BLaER1 treated with 17β-estradiol and CSF1 and Interleukin-3, amounts not matched to agents 10 nM and 100 nM (cell line): ENCODE results near the gene CEP295NL.
"Not testable (repeated sequence)": the region's sequence is repeated elsewhere in the genome, so short reads cannot be mapped to it uniquely, and the experiment has no call there.

ENCODE experiments used
- H3K27ac ChIP-seq, 11 experiments: shearing (Covaris generic); formaldehyde crosslinking; 2 replicates each; pipeline ENCODE4 v1.8.1; 2022
- H3K27me3 ChIP-seq, 11 experiments: shearing (Covaris generic); formaldehyde crosslinking; 2 replicates each; pipeline ENCODE4 v1.8.1; 2022
- H3K36me3 ChIP-seq, 11 experiments: shearing (Covaris generic); formaldehyde crosslinking; 2 replicates each; pipeline ENCODE4 v1.8.1; 2022
- H3K4me1 ChIP-seq, 10 experiments: shearing (Covaris generic); formaldehyde crosslinking; 2 replicates each; pipeline ENCODE4 v1.8.1; 2022
- H3K4me2 ChIP-seq, 11 experiments: shearing (Covaris generic); formaldehyde crosslinking; 2 replicates each; pipeline ENCODE4 v1.8.1; 2022
- H3K4me3 ChIP-seq, 10 experiments: shearing (Covaris generic); formaldehyde crosslinking; 2 replicates each; pipeline ENCODE4 v1.8.1; 2022
- H3K9ac ChIP-seq, 11 experiments: shearing (Covaris generic); formaldehyde crosslinking; 2 replicates each; pipeline ENCODE4 v1.8.1; 2022
- H3K9me3 ChIP-seq, 11 experiments: shearing (Covaris generic); formaldehyde crosslinking; replicated peaks in 1 of 11; 2 replicates each; pipeline ENCODE4 v1.8.1; 2022
- H4K20me1 ChIP-seq, 11 experiments: shearing (Covaris generic); formaldehyde crosslinking; 2 replicates each; pipeline ENCODE4 v1.8.1; 2022
- Cebpa-rat ChIP-seq, 11 experiments: shearing (Covaris generic); IDR thresholded peaks; 2 replicates each; pipeline ENCODE4 v1.8.1; 2022

Gene CEP295NL

DNA sequence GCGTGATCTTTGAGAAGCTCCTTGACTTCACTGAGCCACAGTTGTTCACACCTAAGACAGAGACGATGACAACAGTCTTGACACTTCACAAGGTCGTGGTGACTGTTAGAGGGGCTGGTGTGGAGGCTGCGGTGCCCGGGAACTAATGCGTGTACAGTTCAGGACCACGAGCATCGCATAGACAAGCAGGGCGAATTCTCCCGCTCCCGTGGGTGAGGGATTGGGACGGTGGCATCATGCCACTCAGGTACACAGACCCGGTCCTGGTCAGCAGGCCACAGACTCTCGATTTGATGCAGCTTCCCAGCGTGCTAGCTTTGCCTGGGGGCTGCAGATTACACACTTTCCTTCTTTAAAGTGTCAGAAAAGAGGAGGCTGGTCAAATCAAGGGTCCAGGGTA lies 24.7 kb downstream of the CEP295NL start:
- peaks cover 8 to 62% (median 17%) of the 10 kb centered on the region in 11 experiments; a peak in 20 of 22 replicates for H3K36me3 ChIP-seq
- H3K9me3 ChIP-seq, result 0 out of 22 replicates have a peak, but pooled peaks cover 0 to 9% (median 0%) of the 10 kb centered on the region in 11 experiments
- H3K4me1 ChIP-seq, result peaks cover 95 to 100% (median 99%) of the 10 kb centered on the region in 10 experiments
- H3K4me2 ChIP-seq, result peak overlapping the region; percentile 87 to 98 (median 94)
- H3K27me3 ChIP-seq, result no peaks in the 10 kb centered on the region
- no peak for TF ChIP-seq Cebpa-rat (IDR thresholded peaks at IDR 0.05)
- peak overlapping the region in 4 of 11 experiments; percentile 30 to 67 (median 52); a peak in 4 of 22 replicates for H3K9ac ChIP-seq
- H4K20me1 ChIP-seq, result peaks cover 3 to 75% (median 30%) of the 10 kb centered on the region in 11 experiments; a peak in 18 of 22 replicates
- no peak overlapping the region for H3K4me3 ChIP-seq
- peak overlapping the region in 3 of 11 experiments; percentile 75 to 79 (median 78); a peak in 6 of 22 replicates for H3K27ac ChIP-seq

DNA sequence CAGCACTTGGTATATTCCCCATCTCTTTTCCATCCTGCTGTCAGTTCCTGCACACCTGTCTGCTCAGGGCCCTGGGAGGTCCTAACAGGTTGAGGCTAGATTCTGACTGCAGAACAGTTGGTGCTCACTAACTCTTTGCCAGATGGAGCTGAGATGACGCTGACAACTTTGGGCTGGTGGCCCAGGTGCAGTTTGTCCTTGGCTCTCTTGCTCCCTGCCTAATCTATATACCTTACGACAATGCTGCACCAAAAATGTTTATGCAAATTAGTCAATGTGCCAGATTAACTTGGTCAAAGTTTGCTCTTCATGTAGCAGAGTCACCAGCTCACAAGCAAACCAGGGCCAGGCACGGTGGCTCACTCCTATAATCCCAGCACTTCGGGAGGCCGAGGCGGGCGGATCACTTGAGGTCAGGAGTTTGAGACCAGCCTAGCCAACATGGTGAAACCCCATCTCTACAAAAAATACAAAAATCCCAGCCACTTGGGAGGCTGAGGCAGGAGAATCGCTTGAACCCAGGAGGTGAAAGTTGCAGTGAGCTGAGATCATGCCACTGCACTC lies 26.0 kb downstream of the CEP295NL start:
- H3K4me3 ChIP-seq, H3K9ac ChIP-seq, H3K27me3 ChIP-seq, H3K9me3 ChIP-seq, H3K27ac ChIP-seq: not testable (repeated sequence)
- peaks cover 3 to 85% (median 30%) of the 10 kb centered on the region in 11 experiments; a peak in 18 of 22 replicates for H4K20me1 ChIP-seq
- H3K4me1 ChIP-seq, result peaks cover 84 to 95% (median 92%) of the 10 kb centered on the region in 10 experiments
- H3K36me3 ChIP-seq, result peaks cover 20 to 72% (median 30%) of the 10 kb centered on the region in 11 experiments
- peak overlapping the region; percentile 62 to 97 (median 82); a peak in 20 of 22 replicates for H3K4me2 ChIP-seq

DNA sequence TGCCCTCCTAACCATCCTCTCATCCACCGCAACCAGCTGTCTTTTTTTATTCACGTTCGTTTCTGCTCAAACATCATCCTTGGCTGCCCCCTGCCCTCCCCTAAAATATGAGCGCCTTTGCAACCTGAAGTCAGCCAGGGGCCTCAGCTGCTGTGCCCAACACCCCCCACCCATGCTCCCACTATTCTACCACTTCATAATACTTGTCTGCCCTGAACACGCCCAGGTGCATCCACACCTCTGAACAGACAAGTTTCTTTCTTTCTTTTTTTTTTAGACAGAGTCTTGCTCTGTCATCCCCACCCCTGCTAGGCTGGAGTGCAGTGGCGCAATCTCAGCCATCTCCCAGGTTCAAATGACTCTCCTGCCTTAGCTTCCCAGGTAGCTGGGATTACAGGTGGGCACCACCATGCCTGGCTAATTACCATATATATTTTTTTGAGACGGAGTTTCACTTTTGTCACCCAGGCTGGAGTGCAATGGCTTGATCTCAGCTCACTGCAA lies 26.9 kb downstream of the CEP295NL start:
- Histone ChIP-seq H3K4me1 (peaks cover 75 to 86% (median 83%) of the 10 kb centered on the region in 10 experiments), H3K9ac (peak overlapping the region in 10 of 11 experiments; percentile 4 to 58 (median 36); a peak in 12 of 22 replicates), H3K27ac (peak overlapping the region in 9 of 11 experiments; percentile 3 to 62 (median 57); a peak in 13 of 22 replicates)

DNA sequence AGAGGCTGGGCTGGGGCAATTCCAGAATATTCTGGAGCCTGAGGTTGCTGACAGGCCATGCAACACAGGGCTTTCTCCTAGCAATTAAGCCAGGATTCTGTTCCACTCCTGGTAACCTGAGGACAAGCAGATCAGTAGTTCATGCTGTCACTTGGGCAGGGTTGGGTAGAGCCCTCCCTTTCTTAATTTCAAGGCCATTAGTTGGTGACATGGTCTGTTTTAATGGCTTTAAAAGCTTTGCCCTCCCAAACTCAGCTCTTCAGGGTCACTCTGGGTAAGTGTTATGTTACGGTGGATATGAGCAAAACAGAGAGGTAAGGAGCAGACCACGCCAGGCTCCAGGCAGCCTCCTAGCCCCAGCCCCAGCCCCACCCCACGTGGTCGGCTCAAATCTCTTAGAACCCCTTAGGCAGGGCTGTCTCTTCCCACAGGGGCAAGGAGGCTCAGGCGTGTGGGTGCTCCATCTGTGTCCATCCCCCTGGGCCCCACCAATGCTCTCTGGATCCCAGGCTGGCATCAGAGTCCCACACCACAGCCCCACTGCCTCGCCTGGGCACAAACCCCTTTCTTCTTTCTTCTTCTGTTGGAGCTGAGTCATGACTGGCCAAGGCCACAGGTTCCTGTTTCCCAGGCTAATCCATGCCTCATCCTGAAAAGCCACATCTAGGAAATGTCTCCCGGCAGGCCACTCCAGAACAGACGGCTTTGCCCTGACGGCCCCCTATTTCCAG lies 27.5 kb downstream of the CEP295NL start:
- Histone ChIP-seq H3K4me3 (0 out of 20 replicates have a peak overlapping the region, but pooled peaks of 1 of the 10 experiments have one; percentile 14), H3K9me3 (0 out of 22 replicates have a peak, but pooled peaks cover 0 to 9% (median 0%) of the 10 kb centered on the region in 11 experiments), H3K36me3 (peaks cover 35 to 77% (median 43%) of the 10 kb centered on the region in 11 experiments), H3K27me3 (no peaks in the 10 kb centered on the region), H3K4me1 (peaks cover 69 to 80% (median 76%) of the 10 kb centered on the region in 10 experiments), H3K27ac (peak overlapping the region in 10 of 11 experiments; percentile 3 to 62 (median 49); a peak in 17 of 22 replicates), H3K4me2 (peak overlapping the region; percentile 62 to 97 (median 82)), H3K9ac (peak overlapping the region; percentile 1 to 58 (median 35); a peak in 15 of 22 replicates), H4K20me1 (peaks cover 3 to 92% (median 26%) of the 10 kb centered on the region in 11 experiments; a peak in 18 of 22 replicates)
- no peak for TF ChIP-seq Cebpa-rat (IDR thresholded peaks at IDR 0.05)

More for the DNA sequence above, 26.9 kb downstream of the CEP295NL start:
- no peak for TF ChIP-seq Cebpa-rat (IDR thresholded peaks at IDR 0.05)
- Histone ChIP-seq H3K36me3 (peaks cover 29 to 73% (median 37%) of the 10 kb centered on the region in 11 experiments), H3K4me3 (no peak overlapping the region), H3K27me3 (no peaks in the 10 kb centered on the region), H4K20me1 (peaks cover 3 to 92% (median 27%) of the 10 kb centered on the region in 11 experiments; a peak in 18 of 22 replicates), H3K9me3 (0 out of 22 replicates have a peak, but pooled peaks cover 0 to 9% (median 0%) of the 10 kb centered on the region in 11 experiments), H3K4me2 (peak overlapping the region; percentile 62 to 97 (median 82))

DNA sequence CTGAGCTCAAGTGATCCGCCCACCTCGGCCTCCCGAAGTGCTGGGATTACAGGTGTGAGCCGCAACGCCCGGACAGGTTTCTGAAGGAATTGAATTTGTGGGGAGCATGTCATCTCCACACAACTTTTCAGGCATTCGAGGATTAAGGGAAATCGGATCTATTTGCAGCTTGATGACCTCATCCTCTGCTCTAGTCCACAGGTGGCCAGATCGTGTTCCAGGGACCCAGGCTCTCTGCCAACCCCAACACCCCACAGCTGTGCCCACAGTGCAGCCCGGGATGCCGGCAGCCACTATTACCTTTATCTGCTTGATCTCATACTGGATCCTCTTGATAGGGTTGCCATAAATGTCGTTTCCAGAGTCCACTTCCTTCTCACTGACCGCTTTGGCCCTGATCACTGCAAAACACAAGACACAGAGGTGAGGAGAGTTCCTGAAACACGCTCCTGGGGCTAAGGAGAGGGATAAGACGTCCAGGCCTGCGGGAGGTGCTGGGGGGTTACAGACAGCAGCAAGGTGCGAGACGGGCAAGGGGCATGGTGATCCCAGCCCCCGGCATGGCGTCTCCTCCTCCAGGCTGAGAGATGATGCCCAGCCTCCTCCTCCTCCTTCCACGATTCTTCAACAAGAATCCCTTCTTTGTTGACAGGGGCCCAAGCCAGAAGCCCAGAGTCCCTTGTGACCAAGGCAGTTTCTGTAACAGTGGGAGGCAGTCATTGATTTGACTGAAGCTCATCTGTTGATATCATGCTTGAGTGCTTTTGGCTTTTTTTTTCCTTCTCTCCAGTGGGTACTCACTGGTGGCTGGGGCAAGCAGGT lies 29.3 kb downstream of the CEP295NL start:
- Histone ChIP-seq H3K4me2 (peak overlapping the region; percentile 62 to 97 (median 82)), H3K4me3 (no peak overlapping the region), H3K27me3 (no peaks in the 10 kb centered on the region), H3K36me3 (peaks cover 51 to 80% (median 61%) of the 10 kb centered on the region in 11 experiments), H3K27ac (peak overlapping the region in 5 of 11 experiments; percentile 3 to 57 (median 31); a peak in 5 of 22 replicates), H3K9me3 (0 out of 22 replicates have a peak, but pooled peaks cover 0 to 9% (median 0%) of the 10 kb centered on the region in 11 experiments), H3K4me1 (peaks cover 54 to 64% (median 58%) of the 10 kb centered on the region in 10 experiments), H4K20me1 (peaks cover 3 to 90% (median 21%) of the 10 kb centered on the region in 11 experiments; a peak in 17 of 22 replicates), H3K9ac (peak overlapping the region in 4 of 11 experiments; percentile 10 to 51 (median 34); a peak in 3 of 22 replicates)
- no peak for TF ChIP-seq Cebpa-rat (IDR thresholded peaks at IDR 0.05)

DNA sequence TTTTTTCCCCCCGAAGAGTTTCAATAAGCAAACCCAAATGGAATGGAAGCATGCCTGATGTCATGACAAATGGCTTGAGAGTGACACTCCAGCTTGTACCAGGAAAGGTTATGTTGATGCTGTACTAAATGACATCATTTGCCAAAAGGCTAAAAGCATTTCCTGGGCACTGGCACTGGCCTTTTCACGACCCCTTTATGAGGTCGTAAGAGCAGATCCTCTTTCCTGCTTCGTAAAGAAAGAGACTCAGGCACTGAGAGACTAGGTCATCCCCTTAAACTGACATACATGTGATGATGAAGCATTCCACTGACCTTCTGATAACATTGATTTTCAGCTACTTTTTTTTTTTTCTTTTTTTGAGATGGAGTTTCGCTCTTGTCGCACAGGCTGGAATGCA lies 30.5 kb downstream of the CEP295NL start:
- H3K4me2 ChIP-seq, result peak overlapping the region in 1 of 11 experiments; percentile 7; a peak in 1 of 22 replicates
- H4K20me1 ChIP-seq, result peaks cover 3 to 88% (median 21%) of the 10 kb centered on the region in 11 experiments; a peak in 16 of 22 replicates
- H3K36me3 ChIP-seq, result peaks cover 61 to 80% (median 67%) of the 10 kb centered on the region in 11 experiments
- H3K27ac ChIP-seq, result no peak overlapping the region
- peaks cover 42 to 66% (median 48%) of the 10 kb centered on the region in 10 experiments for H3K4me1 ChIP-seq
- H3K27me3 ChIP-seq, result no peaks in the 10 kb centered on the region
- no peak overlapping the region for H3K4me3 ChIP-seq
- no peak for TF ChIP-seq Cebpa-rat (IDR thresholded peaks at IDR 0.05)
- H3K9me3 ChIP-seq, result 0 out of 22 replicates have a peak, but pooled peaks cover 0 to 8% (median 0%) of the 10 kb centered on the region in 11 experiments
- H3K9ac ChIP-seq, result no peak overlapping the region

DNA sequence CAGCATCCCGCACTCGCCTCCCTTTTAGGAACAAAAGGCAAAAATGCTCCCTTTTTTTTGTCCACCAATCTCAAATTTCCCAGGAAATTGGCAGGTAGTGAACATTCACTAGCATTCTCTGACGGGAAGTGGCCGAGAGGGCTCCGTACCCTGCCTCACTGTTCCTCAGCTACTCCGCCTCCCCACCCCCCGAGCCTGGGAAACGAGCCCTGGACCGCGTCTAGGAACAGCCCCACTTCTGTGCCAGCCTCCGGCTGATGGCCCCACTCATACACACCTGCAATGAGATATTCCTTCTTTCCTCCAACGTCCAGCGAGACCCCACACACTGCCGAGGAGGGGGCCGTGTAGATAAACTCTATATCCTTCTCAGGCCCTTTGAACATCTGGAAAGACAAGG lies 32.4 kb downstream of the CEP295NL start:
- Histone ChIP-seq H3K27me3 (no peaks in the 10 kb centered on the region), H3K27ac (no peak overlapping the region), H4K20me1 (peaks cover 0 to 84% (median 21%) of the 10 kb centered on the region in 11 experiments; a peak in 16 of 22 replicates), H3K9me3 (no peaks in the 10 kb centered on the region), H3K4me2 (no peak overlapping the region), H3K4me3 (no peak overlapping the region), H3K9ac (no peak overlapping the region), H3K36me3 (peaks cover 66 to 83% (median 72%) of the 10 kb centered on the region in 11 experiments), H3K4me1 (peaks cover 31 to 67% (median 43%) of the 10 kb centered on the region in 10 experiments)
- TF ChIP-seq Cebpa-rat (IDR thresholded peaks at IDR 0.05), result no peak

DNA sequence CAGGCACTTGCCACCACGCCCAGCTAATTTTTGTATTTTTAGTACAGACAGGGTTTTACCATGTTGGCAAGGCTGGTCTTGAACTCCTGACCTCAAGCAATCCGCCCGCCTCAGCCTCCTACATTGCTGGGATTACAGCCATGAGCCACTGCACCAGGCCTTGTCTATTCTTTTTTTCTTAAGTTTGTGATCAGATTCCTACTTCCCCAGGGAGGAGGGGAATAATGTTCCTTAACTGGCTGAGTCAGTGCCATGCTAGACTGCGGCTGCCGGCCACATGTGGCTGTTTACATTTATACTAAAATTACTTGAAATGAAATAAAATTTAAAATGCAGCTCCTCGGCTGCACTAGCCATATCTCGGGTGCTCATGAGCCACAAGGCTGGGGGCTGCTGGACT lies 34.6 kb downstream of the CEP295NL start:
- H3K4me2 ChIP-seq, result peak overlapping the region in 2 of 11 experiments; percentile 21 to 26; a peak in 2 of 22 replicates
- H3K36me3 ChIP-seq, result peaks cover 69 to 90% (median 80%) of the 10 kb centered on the region in 11 experiments
- TF ChIP-seq Cebpa-rat (IDR thresholded peaks at IDR 0.05), result no peak
- no peaks in the 10 kb centered on the region for H3K9me3 ChIP-seq
- no peak overlapping the region for H3K27ac ChIP-seq
- no peaks in the 10 kb centered on the region for H3K27me3 ChIP-seq
- H3K9ac ChIP-seq, result no peak overlapping the region
- H3K4me3 ChIP-seq, result no peak overlapping the region
- H4K20me1 ChIP-seq, result peaks cover 0 to 75% (median 5%) of the 10 kb centered on the region in 11 experiments; a peak in 9 of 22 replicates
- peaks cover 17 to 62% (median 32%) of the 10 kb centered on the region in 10 experiments for H3K4me1 ChIP-seq

- not testable (repeated sequence) for H3K9me3 ChIP-seq, H3K27ac ChIP-seq, H3K27me3 ChIP-seq, H3K9ac ChIP-seq, H3K4me3 ChIP-seq
- peaks cover 0 to 77% (median 5%) of the 10 kb centered on the region in 11 experiments; a peak in 8 of 22 replicates for H4K20me1 ChIP-seq
- peaks cover 13 to 65% (median 28%) of the 10 kb centered on the region in 10 experiments; a peak in 17 of 20 replicates for H3K4me1 ChIP-seq
- H3K36me3 ChIP-seq, result peaks cover 70 to 90% (median 80%) of the 10 kb centered on the region in 11 experiments
- H3K4me2 ChIP-seq, result peak overlapping the region in 2 of 11 experiments; percentile 23 to 42; a peak in 1 of 22 replicates
These were observed 36.0 kb downstream of the CEP295NL start for GRCh38 chr17:78867046-78867445.
